Forelimb muscle (tissue), 1 donor: ENCODE data around the gene MAP4K3. TPM values are rescaled to one million over a fixed set of nuclear protein-coding genes. Genes with fewer than 3 reads are reported as not detected.
"Not testable (repeated sequence)": the region's sequence is repeated elsewhere in the genome, so short reads cannot be mapped to it uniquely, and the experiment has no call there.

Experiments
- DNase-seq: peaks from one replicate; pipeline ENCODE4 v3.0.0-alpha.2; 2013; ENCODE audit warnings: low read depth
- polyA plus RNA-seq: library from polyadenylated mRNA; unstranded; fragments of 120-200 nt; gene quantifications from one replicate; pipeline ENCODE4 v1.2.1, GENCODE V29; 2013; ENCODE audit not compliant: insufficient read length

The MAP4K3 gene
- polyA plus RNA-seq, 1 donor, result 36.2 TPM

GRCh38 chr2:39375917-39376316 lies 61.2 kb downstream of the MAP4K3 start:
- no peak for DNase-seq

GRCh38 chr2:39373181-39373802 lies 63.8 kb downstream of the MAP4K3 start:
- no peak for DNase-seq

GRCh38 chr2:39370101-39370500 lies 67.0 kb downstream of the MAP4K3 start:
- no peak for DNase-seq

- no peak for DNase-seq
Observed at GRCh38 chr2:39368846-39369245, 68.2 kb downstream of the MAP4K3 start.

- DNase-seq, result no peak
Observed at GRCh38 chr2:39368376-39368775, 68.7 kb downstream of the MAP4K3 start.

- DNase-seq, result no peak
Observed at GRCh38 chr2:39362595-39362994, 74.5 kb downstream of the MAP4K3 start.

GRCh38 chr2:39361511-39361910 lies 75.6 kb downstream of the MAP4K3 start:
- DNase-seq, result no peak

- DNase-seq, result not testable (repeated sequence)
Observed at GRCh38 chr2:39360342-39360741, 76.7 kb downstream of the MAP4K3 start.

GRCh38 chr2:39359453-39360038 lies 77.5 kb downstream of the MAP4K3 start:
- no peak for DNase-seq

- DNase-seq, result no peak
Observed at GRCh38 chr2:39356922-39357639, 80.0 kb downstream of the MAP4K3 start.

- no peak for DNase-seq
Observed at GRCh38 chr2:39350658-39351057, 86.4 kb downstream of the MAP4K3 start.

GRCh38 chr2:39338502-39338901 lies 98.6 kb downstream of the MAP4K3 start:
- DNase-seq, result no peak

GRCh38 chr2:39335930-39336329 lies 101.2 kb downstream of the MAP4K3 start:
- no peak for DNase-seq

- DNase-seq, result no peak
Observed at GRCh38 chr2:39334978-39335377, 102.1 kb downstream of the MAP4K3 start.

- DNase-seq, result no peak
Observed at GRCh38 chr2:39334529-39334928, 102.6 kb downstream of the MAP4K3 start.

GRCh38 chr2:39326644-39327043 lies 110.4 kb downstream of the MAP4K3 start:
- no peak for DNase-seq

- no peak for DNase-seq
Observed at GRCh38 chr2:39325966-39326365, 111.1 kb downstream of the MAP4K3 start.

GRCh38 chr2:39321056-39322035 lies 115.7 kb downstream of the MAP4K3 start:
- DNase-seq, result not testable (repeated sequence)

- no peak for DNase-seq
Observed at GRCh38 chr2:39320162-39320561, 116.9 kb downstream of the MAP4K3 start.

GRCh38 chr2:39313575-39313974 lies 123.5 kb downstream of the MAP4K3 start:
- DNase-seq, result no peak

GRCh38 chr2:39311469-39311868 lies 125.6 kb downstream of the MAP4K3 start:
- DNase-seq, result no peak

GRCh38 chr2:39308778-39309177 lies 128.3 kb downstream of the MAP4K3 start:
- no peak for DNase-seq
